Coronary artery (tissue), 2 donors: Measurements from ENCODE around the gene EIF2S2.

Source experiments
- DNase-seq: peaks from one replicate; pipeline ENCODE4 v3.0.0-alpha.2; 2017; ENCODE audit warnings: low spot score
- H3K27ac ChIP-seq, 2 donors: fragments of 200-600 bp; sonication (generic); one replicate each; pipeline ENCODE4 v1.5.1; 2016 to 2019
- H3K4me3 ChIP-seq: fragments of 200-600 bp; sonication (generic); 2 replicates; pipeline ENCODE4 v1.5.1; 2016; ENCODE audit warnings: mild to moderate bottlenecking, moderate library complexity
- CTCF ChIP-seq: fragments of 200-600 bp; sonication (generic); IDR thresholded peaks from one replicate; pipeline ENCODE4 v1.5.1; 2019; ENCODE audit warnings: antibody characterized with exemption

The EIF2S2 gene

GRCh38 chr20:34040300-34040995 lies 71.6 kb downstream of the EIF2S2 start:
- Histone ChIP-seq H3K27ac (peak overlapping the region; percentile 11 to 29), H3K4me3 (no peak overlapping the region)
- no peak for TF ChIP-seq CTCF
- DNase-seq = no peak
